Measurements from ENCODE around the gene COPE.
A peak's percentile ranks its signal among the peaks of the same experiment; 100 is the strongest.

The COPE gene

DNA sequence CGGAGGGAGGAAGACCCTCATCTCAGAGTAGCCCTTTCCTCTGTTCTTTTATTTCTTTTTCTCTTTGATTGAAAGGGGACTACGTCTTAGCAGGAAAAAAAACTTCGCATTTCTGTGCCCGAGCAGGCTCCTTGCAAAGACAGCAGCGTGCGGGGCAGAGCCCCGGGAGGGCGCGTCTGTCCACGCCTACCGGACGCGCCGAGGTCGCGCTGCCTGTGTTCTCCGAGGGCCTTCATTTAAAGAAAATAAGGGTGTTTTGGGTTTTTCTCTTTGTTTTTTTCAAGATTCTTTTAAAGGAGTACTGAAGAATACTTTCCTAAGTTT is 52.4 kb downstream of the COPE start:
- TF ChIP-seq, protein P1, sequence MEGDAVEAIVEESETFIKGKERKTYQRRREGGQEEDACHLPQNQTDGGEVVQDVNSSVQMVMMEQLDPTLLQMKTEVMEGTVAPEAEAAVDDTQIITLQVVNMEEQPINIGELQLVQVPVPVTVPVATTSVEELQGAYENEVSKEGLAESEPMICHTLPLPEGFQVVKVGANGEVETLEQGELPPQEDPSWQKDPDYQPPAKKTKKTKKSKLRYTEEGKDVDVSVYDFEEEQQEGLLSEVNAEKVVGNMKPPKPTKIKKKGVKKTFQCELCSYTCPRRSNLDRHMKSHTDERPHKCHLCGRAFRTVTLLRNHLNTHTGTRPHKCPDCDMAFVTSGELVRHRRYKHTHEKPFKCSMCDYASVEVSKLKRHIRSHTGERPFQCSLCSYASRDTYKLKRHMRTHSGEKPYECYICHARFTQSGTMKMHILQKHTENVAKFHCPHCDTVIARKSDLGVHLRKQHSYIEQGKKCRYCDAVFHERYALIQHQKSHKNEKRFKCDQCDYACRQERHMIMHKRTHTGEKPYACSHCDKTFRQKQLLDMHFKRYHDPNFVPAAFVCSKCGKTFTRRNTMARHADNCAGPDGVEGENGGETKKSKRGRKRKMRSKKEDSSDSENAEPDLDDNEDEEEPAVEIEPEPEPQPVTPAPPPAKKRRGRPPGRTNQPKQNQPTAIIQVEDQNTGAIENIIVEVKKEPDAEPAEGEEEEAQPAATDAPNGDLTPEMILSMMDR (IDR thresholded peaks at IDR 0.05; ENCODE audit: extremely low read depth, insufficient read depth, missing control alignments): no peak
- no peak for DNase-seq (ENCODE audit: low spot score)
- in situ Hi-C loops (cut with MboI; ENCODE audit: low pct_unique_long_range_greater_than_20kb, low sequenced_read_pairs, unreplicated experiment): no loop called here

DNA sequence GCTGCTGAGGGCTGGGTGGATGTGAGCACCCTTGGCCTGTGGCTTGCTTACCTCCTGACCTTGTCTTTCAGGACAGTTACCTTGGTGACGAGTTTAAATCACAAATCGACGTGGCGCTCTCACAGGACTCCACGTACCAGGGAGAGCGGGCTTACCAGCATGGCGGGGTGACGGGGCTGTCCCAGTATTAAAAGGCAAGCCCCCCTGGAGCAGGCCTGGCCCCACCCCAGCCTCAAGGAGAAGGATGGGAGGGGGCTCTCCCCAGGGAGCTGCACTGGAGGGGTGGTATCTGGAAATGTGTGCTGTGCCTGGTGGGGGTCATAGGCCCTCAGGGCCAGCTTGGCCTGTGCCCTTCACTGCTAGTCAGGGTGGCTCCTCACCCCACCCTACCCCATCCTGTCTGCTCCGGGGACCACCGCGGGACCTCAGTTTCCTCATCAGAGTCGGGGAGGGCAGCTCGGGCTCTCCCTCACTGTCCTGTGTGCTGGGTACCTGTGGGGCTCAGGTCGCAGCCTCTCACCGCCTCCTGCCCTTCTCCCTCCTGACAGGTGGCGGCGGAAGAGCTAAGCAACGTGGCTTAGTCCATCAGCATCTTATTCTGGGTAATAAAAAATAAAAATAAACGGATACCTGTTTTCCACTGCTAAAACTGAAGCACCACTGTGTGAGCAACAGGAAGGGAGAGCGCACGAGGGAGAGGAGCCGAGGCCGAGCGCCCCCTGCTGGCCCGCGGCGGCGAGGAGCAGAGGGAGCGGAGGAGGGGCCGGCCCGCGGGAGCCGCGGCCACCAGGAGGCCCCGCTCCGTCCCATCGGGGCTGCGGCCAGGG is 53.0 kb downstream of the COPE start:
- in situ Hi-C loops (cut with MboI; ENCODE audit: low pct_unique_long_range_greater_than_20kb, low sequenced_read_pairs, unreplicated experiment): no loop called here
- DNase-seq (ENCODE audit: low spot score): peak; percentile 91
- TF ChIP-seq, protein P1 (IDR thresholded peaks at IDR 0.05; ENCODE audit: extremely low read depth, insufficient read depth, missing control alignments): peak; percentile 96

DNA sequence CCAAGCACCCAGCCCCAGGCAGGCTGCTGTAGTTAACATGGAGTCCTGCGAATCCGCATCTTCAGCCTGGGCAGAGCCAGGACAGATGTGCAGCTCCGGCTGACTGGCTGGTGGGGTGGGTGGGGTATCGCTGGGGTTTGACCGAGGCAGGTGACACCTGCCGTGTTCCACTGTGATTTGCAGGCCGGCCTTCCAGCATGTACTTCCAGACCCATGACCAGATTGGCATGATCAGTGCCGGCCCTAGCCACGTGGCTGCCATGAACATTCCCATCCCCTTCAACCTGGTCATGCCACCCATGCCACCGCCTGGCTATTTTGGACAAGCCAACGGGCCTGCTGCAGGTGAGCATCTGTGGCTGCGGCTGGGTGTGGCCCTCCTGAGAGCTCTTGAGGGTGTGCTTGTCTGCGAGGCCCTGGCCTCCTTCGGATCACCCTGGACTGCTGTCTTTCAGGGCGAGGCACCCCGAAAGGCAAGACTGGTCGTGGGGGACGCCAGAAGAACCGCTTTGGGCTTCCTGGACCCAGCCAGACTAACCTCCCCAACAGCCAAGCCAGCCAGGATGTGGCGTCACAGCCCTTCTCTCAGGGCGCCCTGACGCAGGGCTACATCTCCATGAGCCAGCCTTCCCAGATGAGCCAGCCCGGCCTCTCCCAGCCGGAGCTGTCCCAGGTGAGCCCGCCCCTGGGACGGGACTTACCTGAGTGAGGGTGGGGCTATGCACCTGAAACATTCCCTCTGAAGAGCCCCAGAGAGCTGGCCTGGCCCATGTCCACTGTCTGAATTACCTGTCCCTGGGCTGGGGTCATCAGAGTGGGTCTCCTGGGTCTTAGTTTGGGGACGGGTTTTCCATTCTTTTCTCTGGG is 53.8 kb downstream of the COPE start:
- in situ Hi-C loops (cut with MboI; ENCODE audit: low pct_unique_long_range_greater_than_20kb, low sequenced_read_pairs, unreplicated experiment): no loop called here
- no peak for DNase-seq (ENCODE audit: low spot score)
- TF ChIP-seq, protein P1 (IDR thresholded peaks at IDR 0.05; ENCODE audit: extremely low read depth, insufficient read depth, missing control alignments): no peak

DNA sequence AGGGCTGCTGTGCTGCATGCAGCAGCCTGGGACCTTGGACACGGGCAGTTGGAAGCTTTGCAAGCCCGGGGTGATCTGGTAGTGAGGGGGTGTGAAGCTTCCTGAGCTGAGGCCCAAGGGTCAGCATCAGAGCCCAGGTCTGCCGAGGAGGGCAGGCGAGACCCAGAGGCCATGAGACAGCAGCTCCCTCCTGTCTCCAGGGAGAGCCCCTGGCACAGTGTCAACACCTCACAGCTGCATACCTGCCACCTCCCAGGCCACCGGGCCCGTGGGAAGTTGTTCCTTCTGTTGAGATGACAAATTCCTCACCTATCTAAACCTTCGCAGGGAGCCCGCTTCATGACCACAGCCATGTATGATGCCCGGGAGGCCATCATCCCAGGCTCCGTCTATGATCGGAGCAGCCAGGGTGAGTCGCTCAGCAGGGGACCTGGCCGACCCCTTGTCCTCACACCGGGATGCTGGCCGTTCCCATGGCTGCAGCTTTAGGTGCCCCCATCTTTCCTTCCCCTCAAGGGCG is 55.3 kb downstream of the COPE start:
- TF ChIP-seq, protein P1 (IDR thresholded peaks at IDR 0.05; ENCODE audit: extremely low read depth, insufficient read depth, missing control alignments): no peak
- in situ Hi-C loops (cut with MboI; ENCODE audit: low pct_unique_long_range_greater_than_20kb, low sequenced_read_pairs, unreplicated experiment): no loop called here
- no peak for DNase-seq (ENCODE audit: low spot score)

DNA sequence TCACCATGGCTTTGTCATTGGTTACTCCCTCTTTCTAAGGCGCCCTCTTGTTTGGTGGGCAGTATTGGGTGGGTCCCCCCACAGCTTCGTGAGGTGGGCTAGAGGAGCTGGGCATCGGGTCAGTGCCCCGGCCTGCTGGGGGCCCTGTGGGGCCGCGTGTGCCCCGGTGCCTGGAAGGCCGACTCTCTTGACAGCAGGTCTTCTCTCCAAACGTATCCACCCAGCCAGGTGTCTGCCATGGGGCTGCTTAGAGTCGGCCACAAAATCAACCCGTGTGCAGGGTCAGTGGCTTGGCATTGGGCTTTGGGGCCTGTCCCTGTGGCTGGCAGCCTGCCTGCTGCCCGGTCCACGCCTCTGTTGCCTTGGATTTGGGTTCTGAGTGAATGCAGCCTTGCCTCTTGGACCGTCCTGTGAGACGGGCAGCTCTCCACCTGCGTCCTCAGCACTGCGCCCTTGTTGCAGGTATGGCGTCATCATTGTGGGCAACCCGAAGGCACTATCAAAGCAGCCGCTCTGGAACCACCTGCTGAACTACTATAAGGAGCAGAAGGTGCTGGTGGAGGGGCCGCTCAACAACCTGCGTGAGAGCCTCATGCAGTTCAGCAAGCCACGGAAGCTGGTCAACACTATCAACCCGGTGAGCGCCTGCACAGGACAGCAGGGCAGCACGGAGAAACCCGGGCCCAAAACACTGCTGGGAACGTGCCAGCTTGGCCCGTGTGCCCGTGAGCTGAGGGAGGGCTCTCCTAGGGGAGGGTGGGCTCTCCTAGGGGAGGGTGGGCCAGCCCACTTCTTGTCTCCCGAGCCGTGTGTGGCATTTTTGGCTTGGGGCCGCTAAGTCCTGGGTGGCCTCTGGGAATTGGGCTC is 56.0 kb downstream of the COPE start:
- TF ChIP-seq, protein P1 (IDR thresholded peaks at IDR 0.05; ENCODE audit: extremely low read depth, insufficient read depth, missing control alignments): no peak
- DNase-seq (ENCODE audit: low spot score): no peak
- in situ Hi-C loops (cut with MboI; ENCODE audit: low pct_unique_long_range_greater_than_20kb, low sequenced_read_pairs, unreplicated experiment): no loop called here

- in situ Hi-C loops (cut with MboI; ENCODE audit: low pct_unique_long_range_greater_than_20kb, low sequenced_read_pairs, unreplicated experiment): no loop called here
- TF ChIP-seq, protein P1 (IDR thresholded peaks at IDR 0.05; ENCODE audit: extremely low read depth, insufficient read depth, missing control alignments): no peak
- no peak for DNase-seq (ENCODE audit: low spot score)
Measured at GRCh38 chr19:18861917-18862316, 57.3 kb downstream of the COPE start.
